WTC11 (cell line): Measurements from ENCODE around the gene RAB17. TPM values are rescaled to one million over a fixed set of nuclear protein-coding genes. Genes with fewer than 3 reads are reported as not detected.

Experiments used
- ATAC-seq: fragments of 200-7000 bp; cut with Tn5 transposase; 2 replicates; pipeline ENCODE4 v1.10.0; 2021; ENCODE audit warnings: mild to moderate bottlenecking, moderate library complexity
- CTCF ChIA-PET: fragments of 300-600 bp; sonication (Branson Sonifier 250); formaldehyde crosslinking; loops from one replicate; lab custom pipeline; 2021; ENCODE audit warnings: antibody characterized with exemption; lab: Charles Lee
- POLR2A ChIA-PET: fragments of 350-600 bp; sonication (Branson Sonifier 250); formaldehyde crosslinking; loops from one replicate; lab custom pipeline; 2021; ENCODE audit warnings: antibody characterized with exemption; lab: Charles Lee
- DNase-seq: peaks from one replicate; pipeline ENCODE4 v3.0.0; 2021; ENCODE audit warnings: low spot score
- H3K27ac Mint-ChIP-seq: 2 replicates; pipeline ENCODE4 v1.8.0; 2021; ENCODE audit warnings: mixed read lengths
- H3K27me3 Mint-ChIP-seq: 2 replicates; pipeline ENCODE4 v1.8.0; 2021; ENCODE audit warnings: low read depth, mild to moderate bottlenecking, moderate library complexity, mixed read lengths
- H3K36me3 Mint-ChIP-seq: 2 replicates; pipeline ENCODE4 v1.8.0; 2021; ENCODE audit warnings: mixed read lengths
- H3K4me1 Mint-ChIP-seq: 2 replicates; pipeline ENCODE4 v1.8.0; 2022; ENCODE audit warnings: mixed read lengths
- H3K4me3 Mint-ChIP-seq: 2 replicates; pipeline ENCODE4 v1.8.0; 2021; ENCODE audit warnings: mild to moderate bottlenecking, moderate library complexity, mixed read lengths
- H3K9me3 Mint-ChIP-seq: 2 replicates; pipeline ENCODE4 v1.8.0; 2021; ENCODE audit warnings: mixed read lengths
- AR ChIP-seq: fragments of 250-450 bp; sonication (Bioruptor Pico); IDR thresholded peaks from 2 replicates; pipeline ENCODE4 v1.9.0; 2021; ENCODE audit warnings: mild to moderate bottlenecking
- ATF1 ChIP-seq: sonication (generic); formaldehyde crosslinking; IDR thresholded peaks from 2 replicates; pipeline ENCODE4 v1.8.1; 2023; ENCODE audit warnings: mild to moderate bottlenecking, moderate library complexity, missing genetic modification reagents
- CBFB ChIP-seq: sonication (generic); formaldehyde crosslinking; IDR thresholded peaks from 2 replicates; pipeline ENCODE4 v1.8.1; 2022; ENCODE audit warnings: mild to moderate bottlenecking, low read depth, missing genetic modification reagents
- CREM ChIP-seq: sonication (generic); formaldehyde crosslinking; IDR thresholded peaks from 2 replicates; pipeline ENCODE4 v1.8.1; 2022; ENCODE audit warnings: mild to moderate bottlenecking, missing genetic modification reagents, moderate library complexity
- E2F5 ChIP-seq: sonication (generic); formaldehyde crosslinking; IDR thresholded peaks from 2 replicates; pipeline ENCODE4 v1.8.1; 2022; ENCODE audit warnings: mild to moderate bottlenecking, moderate library complexity, missing genetic modification reagents
- ELF4 ChIP-seq: sonication (generic); formaldehyde crosslinking; IDR thresholded peaks from 2 replicates; pipeline ENCODE4 v1.8.1; 2022; ENCODE audit warnings: low read depth, mild to moderate bottlenecking, moderate library complexity, missing genetic modification reagents
- ETV6 ChIP-seq: sonication (generic); formaldehyde crosslinking; IDR thresholded peaks from 2 replicates; pipeline ENCODE4 v1.8.1; 2022; ENCODE audit warnings: mild to moderate bottlenecking, missing genetic modification reagents
- FOXJ3 ChIP-seq: sonication (generic); formaldehyde crosslinking; IDR thresholded peaks from 2 replicates; pipeline ENCODE4 v1.9.0; 2021; ENCODE audit warnings: missing genetic modification reagents, mild to moderate bottlenecking, borderline replicate concordance
- FOXP1 ChIP-seq: sonication (generic); formaldehyde crosslinking; IDR thresholded peaks from 2 replicates; pipeline ENCODE4 v1.8.0; 2022; ENCODE audit warnings: missing genetic modification reagents, mild to moderate bottlenecking, moderate library complexity, borderline replicate concordance
- GABPB1 ChIP-seq: sonication (generic); formaldehyde crosslinking; IDR thresholded peaks from 2 replicates; pipeline ENCODE4 v1.8.1; 2023; ENCODE audit warnings: mild to moderate bottlenecking, missing genetic modification reagents
- GTF2I ChIP-seq: fragments of 250-450 bp; sonication (Bioruptor Pico); conservative IDR thresholded peaks from 2 replicates; pipeline ENCODE4 v1.4.0; 2021; ENCODE audit warnings: mild to moderate bottlenecking
- IRF1 ChIP-seq: sonication (generic); formaldehyde crosslinking; IDR thresholded peaks from 2 replicates; pipeline ENCODE4 v1.8.0; 2023; ENCODE audit warnings: missing genetic modification reagents
- JAZF1 ChIP-seq: fragments of 250-450 bp; sonication (Bioruptor Pico); IDR thresholded peaks from 2 replicates; pipeline ENCODE4 v1.9.0; 2021; ENCODE audit warnings: moderate library complexity, mild to moderate bottlenecking, inconsistent platforms
- NR2C2 ChIP-seq: sonication (generic); formaldehyde crosslinking; IDR thresholded peaks from 2 replicates; pipeline ENCODE4 v1.8.0; 2022; ENCODE audit warnings: mild to moderate bottlenecking, missing genetic modification reagents
- SMAD3 ChIP-seq: sonication (generic); formaldehyde crosslinking; IDR thresholded peaks from 2 replicates; pipeline ENCODE4 v1.8.0; 2022; ENCODE audit warnings: missing genetic modification reagents, mild to moderate bottlenecking, borderline replicate concordance
- SP1 ChIP-seq: sonication (generic); formaldehyde crosslinking; conservative IDR thresholded peaks from 2 replicates; pipeline ENCODE4 v1.8.1; 2022; ENCODE audit warnings: missing genetic modification reagents
- TEAD1 ChIP-seq: sonication (generic); formaldehyde crosslinking; IDR thresholded peaks from 2 replicates; pipeline ENCODE4 v1.8.0; 2022; ENCODE audit warnings: mild to moderate bottlenecking, missing genetic modification reagents
- TEAD4 ChIP-seq: sonication (generic); formaldehyde crosslinking; IDR thresholded peaks from 2 replicates; pipeline ENCODE4 v1.8.0; 2022; ENCODE audit warnings: mild to moderate bottlenecking, missing genetic modification reagents
- ZBTB43 ChIP-seq: sonication (generic); formaldehyde crosslinking; IDR thresholded peaks from 2 replicates; pipeline ENCODE4 v1.8.1; 2023; ENCODE audit warnings: mild to moderate bottlenecking, missing genetic modification reagents
- ZNF317 ChIP-seq: sonication (generic); formaldehyde crosslinking; IDR thresholded peaks from 2 replicates; pipeline ENCODE4 v1.8.1; 2023; ENCODE audit warnings: low read depth, mild to moderate bottlenecking, moderate library complexity, missing genetic modification reagents, borderline replicate concordance
- ZNF396 ChIP-seq: fragments of 250-450 bp; sonication (Bioruptor Pico); IDR thresholded peaks from 2 replicates; pipeline ENCODE4 v1.8.0; 2021; ENCODE audit warnings: mild to moderate bottlenecking, moderate library complexity, borderline replicate concordance
- ZNF416 ChIP-seq: fragments of 250-450 bp; sonication (Bioruptor Pico); IDR thresholded peaks from 2 replicates; pipeline ENCODE4 v1.9.0; 2021; ENCODE audit warnings: mild to moderate bottlenecking, inconsistent platforms
- ZNF512 ChIP-seq: sonication (generic); formaldehyde crosslinking; IDR thresholded peaks from 2 replicates; pipeline ENCODE4 v1.8.1; 2022; ENCODE audit warnings: missing genetic modification reagents, borderline replicate concordance
- ZNF532 ChIP-seq: fragments of 250-450 bp; sonication (Bioruptor Pico); IDR thresholded peaks from 2 replicates; pipeline ENCODE4 v1.9.0; 2021; ENCODE audit warnings: mild to moderate bottlenecking, borderline replicate concordance
- total RNA-seq: library from RNA; stranded (reverse); gene quantifications from 3 replicates; pipeline ENCODE4 v1.2.3, GENCODE V29; 2021

RAB17 gene
- total RNA-seq, 1 experiment from 2014 or later, result 140 TPM

- Mint-ChIP-seq H3K9me3 (peaks cover 7% of the 10 kb centered on the region), H3K27ac (0 out of 2 replicates have a peak overlapping the region, but pooled peaks have one; percentile 10), H3K36me3 (peaks cover 4% of the 10 kb centered on the region; the same call in 1 of the 2 replicates), H3K4me1 (peaks cover 54% of the 10 kb centered on the region), H3K4me3 (no peak overlapping the region), H3K27me3 (peaks cover 3% of the 10 kb centered on the region; the same call in 1 of the 2 replicates)
- POLR2A ChIA-PET, result no interaction called here
- DNase-seq (no peak), ATAC-seq (no peak)
- TF ChIP-seq IRF1 (CRISPR knock-in tag), result no peak
- TF ChIP-seq FOXJ3 (CRISPR knock-in tag), result no peak
- TF ChIP-seq ATF1, result no peak
- TF ChIP-seq E2F5, result no peak
- no peak for TF ChIP-seq ZNF396
- TF ChIP-seq JAZF1 (CRISPR knock-in tag), result no peak
- TF ChIP-seq NR2C2 (CRISPR knock-in tag), result no peak
- TF ChIP-seq GABPB1 (CRISPR knock-in tag), result no peak
- TF ChIP-seq SP1 (CRISPR knock-in tag), result no peak
- TF ChIP-seq TEAD1 (CRISPR knock-in tag), result no peak
- TF ChIP-seq SMAD3 (CRISPR knock-in tag), result no peak
- no peak for TF ChIP-seq ELF4 (CRISPR knock-in tag)
- TF ChIP-seq TEAD4, result no peak
- no peak for TF ChIP-seq GTF2I
- TF ChIP-seq ZBTB43 (CRISPR knock-in tag), result no peak
- no peak for TF ChIP-seq ZNF416 (CRISPR knock-in tag)
- no peak for TF ChIP-seq ETV6 (CRISPR knock-in tag)
- CTCF ChIA-PET, result interaction anchor here (1.3 kb wide), 1 partner anchor 70 kb away, joined by 3 read pairs; no protein-coding TSS in a partner anchor
Observed at GRCh38 chr2:237616373-237616733, 25.8 kb upstream of the RAB17 start.

GRCh38 chr2:237615631-237616249 is 25.2 kb upstream of the RAB17 start:
- H3K4me1 Mint-ChIP-seq, result peaks cover 55% of the 10 kb centered on the region
- TF ChIP-seq ZNF317 (CRISPR knock-in tag), result no peak
- TF ChIP-seq ZNF512 (CRISPR knock-in tag), result no peak
- no peak for TF ChIP-seq CBFB (CRISPR knock-in tag)
- TF ChIP-seq AR (CRISPR knock-in tag), result no peak
- TF ChIP-seq ZNF532 (CRISPR knock-in tag), result no peak
- TF ChIP-seq CREM (CRISPR knock-in tag), result no peak
- TF ChIP-seq FOXP1 (CRISPR knock-in tag), result no peak

More at GRCh38 chr2:237615631-237616249, 25.2 kb upstream of the RAB17 start:
- CTCF ChIA-PET, result interaction anchor here (1.3 to 4.1 kb wide), 5 partner anchors 13 to 103 kb away, joined by 3 to 36 read pairs (median 24); partner anchors contain the start of gene RAB17
- Mint-ChIP-seq H3K27ac (peak overlapping the region; percentile 93), H3K27me3 (no peaks in the 10 kb centered on the region), H3K4me3 (no peak overlapping the region), H3K9me3 (peaks cover 4% of the 10 kb centered on the region), H3K36me3 (peaks cover 3% of the 10 kb centered on the region; the same call in 1 of the 2 replicates)
- DNase-seq, result no peak
- ATAC-seq, result no peak
- POLR2A ChIA-PET, result no interaction called here
